Measurements from ENCODE around the gene UBP1. TPM values are rescaled to one million over a fixed set of nuclear protein-coding genes. Genes with fewer than 3 reads are reported as not detected.
"Not testable (repeated sequence)": the region's sequence is repeated elsewhere in the genome, so short reads cannot be mapped to it uniquely, and the experiment has no call there.

Gene UBP1
- total RNA-seq, 1 donor from 2014 or later, result 63.5 TPM

DNA sequence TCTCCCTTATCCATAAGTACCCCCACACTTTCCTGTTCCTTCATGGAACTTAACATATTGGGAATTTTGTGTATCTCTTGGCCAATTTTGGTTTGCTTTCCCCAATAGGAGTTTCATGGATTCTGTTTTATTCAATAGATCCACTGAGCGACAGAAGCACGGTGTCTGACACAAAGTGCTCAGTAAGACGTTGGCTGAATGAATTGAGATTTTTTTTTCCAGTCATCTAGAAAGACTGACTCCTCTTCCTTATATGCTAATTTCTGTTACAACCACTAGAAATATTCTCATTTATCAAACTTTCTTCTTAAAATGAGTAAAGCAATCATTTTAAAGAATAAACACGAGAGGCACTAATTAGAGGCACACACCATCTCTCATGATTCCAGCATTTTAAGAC, 48.1 kb downstream of the UBP1 start:
- intact Hi-C loops (cut with micrococcal nuclease), result no loop called here

- intact Hi-C loops (cut with micrococcal nuclease), result no loop called here
Measured at GRCh38 chr3:33391255-33391995, 48.8 kb downstream of the UBP1 start.

DNA sequence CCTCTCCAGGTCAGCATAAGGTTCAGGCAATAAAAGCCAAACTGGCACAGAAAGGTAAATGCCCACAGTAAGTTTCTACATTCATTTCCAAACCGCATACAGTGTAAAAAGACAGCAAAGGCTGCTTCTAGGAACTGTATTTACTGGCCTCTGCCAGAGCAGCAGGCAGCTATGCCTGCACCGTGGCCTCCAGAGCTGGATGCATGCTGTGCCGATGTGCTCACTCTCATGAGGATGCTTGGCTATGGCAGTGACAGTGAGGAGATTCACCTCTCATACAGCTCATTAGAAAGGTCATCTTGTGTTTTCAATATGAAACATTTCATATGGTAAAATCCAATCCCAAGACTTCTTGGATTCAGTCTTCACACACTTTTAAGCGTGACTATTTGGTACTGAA, 50.3 kb downstream of the UBP1 start:
- intact Hi-C loops (cut with micrococcal nuclease), result no loop called here

DNA sequence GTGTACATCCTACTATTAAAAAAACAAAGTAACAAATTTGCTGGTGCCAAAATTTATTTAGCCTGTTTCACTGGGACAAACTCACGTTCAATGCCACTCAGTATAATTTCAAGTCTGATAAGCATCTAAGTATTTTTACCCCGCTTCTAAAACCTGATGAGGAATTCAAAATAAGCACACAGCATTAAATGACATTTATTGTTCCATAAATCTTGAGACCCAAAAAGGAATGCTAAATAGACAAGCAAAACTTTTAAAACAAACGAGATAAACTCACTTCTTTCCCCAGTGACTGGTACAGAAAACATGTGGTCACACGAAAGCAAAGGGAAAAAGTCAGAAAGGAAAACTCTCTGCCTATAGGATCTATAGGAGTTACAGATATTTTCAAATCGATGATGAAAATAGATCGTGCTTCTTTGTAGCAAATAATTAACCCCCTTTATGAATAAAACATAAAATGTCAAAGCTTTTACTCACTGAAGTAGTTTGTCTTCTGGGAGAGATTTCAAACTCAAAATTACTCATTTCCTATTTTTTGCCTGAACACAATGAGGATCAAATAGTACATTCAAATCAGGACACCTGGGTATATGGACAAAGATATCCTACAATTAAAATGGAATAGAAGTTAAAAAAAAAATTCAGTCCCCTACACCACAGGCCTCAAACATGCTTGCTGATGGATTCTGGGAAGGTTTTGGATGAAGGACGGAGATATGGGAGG, 51.7 kb downstream of the UBP1 start:
- intact Hi-C loops (cut with micrococcal nuclease), result no loop called here

GRCh38 chr3:33386631-33387030, 53.6 kb downstream of the UBP1 start:
- intact Hi-C loops (cut with micrococcal nuclease), result no loop called here

GRCh38 chr3:33385423-33385822, 54.8 kb downstream of the UBP1 start:
- intact Hi-C loops (cut with micrococcal nuclease), result no loop called here

GRCh38 chr3:33383951-33384350, 56.3 kb downstream of the UBP1 start:
- intact Hi-C loops (cut with micrococcal nuclease), result no loop called here

- intact Hi-C loops (cut with micrococcal nuclease), result no loop called here
Measured at GRCh38 chr3:33380653-33381052, 59.6 kb downstream of the UBP1 start.

- intact Hi-C loops (cut with micrococcal nuclease), result no loop called here
Measured at GRCh38 chr3:33377931-33378330, 62.3 kb downstream of the UBP1 start.

GRCh38 chr3:33377489-33377888, 62.7 kb downstream of the UBP1 start:
- intact Hi-C loops (cut with micrococcal nuclease), result no loop called here

DNA sequence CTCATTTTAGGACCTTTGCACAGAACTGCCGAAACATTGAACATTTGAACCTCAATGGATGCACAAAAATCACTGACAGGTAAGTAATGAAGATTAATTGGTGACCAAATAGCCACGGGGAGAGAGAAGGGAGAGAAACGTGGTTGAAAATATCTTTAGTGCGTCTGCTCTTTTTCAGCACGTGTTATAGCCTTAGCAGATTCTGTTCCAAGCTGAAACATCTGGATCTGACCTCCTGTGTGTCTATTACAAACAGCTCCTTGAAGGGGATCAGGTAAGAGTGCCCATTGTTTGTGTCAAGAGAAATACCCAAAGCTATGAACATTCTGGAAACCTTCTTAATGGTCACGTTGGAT, 67.1 kb downstream of the UBP1 start:
- intact Hi-C loops (cut with micrococcal nuclease), result loop anchor here (1.0 kb wide), 3 partner anchors 242 to 426 kb away; no protein-coding TSS in a partner anchor

- intact Hi-C loops (cut with micrococcal nuclease), result loop anchor here (1.0 kb wide), 3 partner anchors 241 to 425 kb away; no protein-coding TSS in a partner anchor
Measured at GRCh38 chr3:33372218-33373081, 67.8 kb downstream of the UBP1 start.

DNA sequence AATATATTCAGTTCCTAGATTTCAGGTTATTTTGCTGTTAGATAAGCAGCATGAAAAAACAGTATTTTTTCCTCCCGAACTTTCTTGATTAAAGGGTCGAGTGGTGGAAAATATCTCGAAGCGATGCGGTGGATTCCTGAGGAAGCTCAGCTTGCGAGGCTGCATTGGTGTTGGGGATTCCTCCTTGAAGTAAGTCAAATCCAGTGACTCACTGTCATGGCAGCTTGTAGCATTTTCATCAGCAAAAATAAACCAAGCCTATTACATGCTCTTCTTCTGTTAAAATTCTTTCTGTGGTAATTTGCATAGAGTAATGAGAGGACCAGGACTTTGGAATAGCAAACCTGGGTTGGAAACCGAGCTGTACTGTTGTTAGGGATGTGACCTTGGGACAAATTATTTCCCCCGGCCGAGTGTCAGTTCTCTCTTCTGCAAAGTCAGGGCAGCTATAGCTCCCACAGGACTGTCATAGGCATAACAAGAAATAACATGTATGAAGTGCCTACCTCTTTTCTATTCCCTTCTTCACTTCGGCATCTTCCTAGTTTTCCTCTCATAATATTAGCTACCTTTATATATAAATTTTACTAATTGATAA, 75.6 kb downstream of the UBP1 start:
- intact Hi-C loops (cut with micrococcal nuclease), result no loop called here

GRCh38 chr3:33364060-33364459, 76.1 kb downstream of the UBP1 start:
- intact Hi-C loops (cut with micrococcal nuclease), result no loop called here

- intact Hi-C loops (cut with micrococcal nuclease), result no loop called here
Measured at GRCh38 chr3:33363113-33363800, 76.9 kb downstream of the UBP1 start.

- intact Hi-C loops (cut with micrococcal nuclease), result no loop called here
Measured at GRCh38 chr3:33360136-33360825, 79.9 kb downstream of the UBP1 start.

- intact Hi-C loops (cut with micrococcal nuclease), result no loop called here
Measured at GRCh38 chr3:33358172-33358781, 81.9 kb downstream of the UBP1 start.

- intact Hi-C loops (cut with micrococcal nuclease), result no loop called here
Measured at GRCh38 chr3:33355611-33356010, 84.6 kb downstream of the UBP1 start.

GRCh38 chr3:33339758-33340157, 100.4 kb downstream of the UBP1 start:
- intact Hi-C loops (cut with micrococcal nuclease), result no loop called here

DNA sequence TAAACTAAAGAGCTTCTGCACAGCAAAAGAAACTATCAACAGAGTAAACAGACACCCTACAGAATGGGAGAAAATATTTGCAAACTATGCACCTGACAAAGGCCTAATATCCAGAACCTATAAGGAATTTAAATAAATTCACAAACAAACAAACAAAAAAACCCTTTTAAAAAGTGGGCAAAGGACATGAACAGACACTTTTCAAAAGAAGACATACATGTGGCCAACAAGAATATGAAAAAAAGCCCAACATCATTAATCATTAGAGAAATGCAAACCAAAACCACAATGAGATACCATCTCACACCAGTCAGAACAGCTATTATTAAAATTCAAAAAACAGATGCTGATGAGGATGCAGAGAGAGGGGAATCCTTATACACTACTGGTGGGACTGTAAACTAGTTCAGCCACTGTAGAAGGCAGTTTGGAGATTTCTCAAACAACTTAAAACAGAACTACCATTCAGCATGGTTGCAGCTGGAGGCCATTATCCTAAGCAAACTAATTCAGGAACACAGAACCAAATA, 101.2 kb downstream of the UBP1 start:
- intact Hi-C loops (cut with micrococcal nuclease), result not testable (repeated sequence)

All from T-helper 2 cell treated with Interferon-gamma antibody and Interleukin-4, amounts not matched to agents 100 ng/mL and 5 ng/mL, for 36 hours (primary cell).